Parathyroid adenoma (tissue), 2 donors: ENCODE data around the gene SATL1.
A peak's percentile ranks its signal among the peaks of the same experiment; 100 is the strongest.
"Not testable (repeated sequence)": the region's sequence is repeated elsewhere in the genome, so short reads cannot be mapped to it uniquely, and the experiment has no call there.

Experiments
- H2AFZ ChIP-seq: fragments of 300-600 bp; sonication (generic); one replicate; pipeline ENCODE4 v1.7.0; 2017; ENCODE audit warnings: antibody characterized with exemption, mild to moderate bottlenecking
- H3K27ac ChIP-seq: fragments of 300-600 bp; sonication (generic); one replicate; pipeline ENCODE4 v1.7.0; 2017
- H3K27me3 ChIP-seq: fragments of 300-600 bp; sonication (generic); one replicate; pipeline ENCODE4 v1.7.0; 2017; ENCODE audit warnings: low read length; ENCODE audit not compliant: control insufficient read depth, insufficient read depth
- H3K36me3 ChIP-seq: fragments of 300-600 bp; sonication (generic); one replicate; pipeline ENCODE4 v1.7.0; 2017; ENCODE audit warnings: low read length; ENCODE audit not compliant: control insufficient read depth, insufficient read depth
- H3K4me1 ChIP-seq: fragments of 300-600 bp; sonication (generic); one replicate; pipeline ENCODE4 v1.7.0; 2017; ENCODE audit warnings: control low read depth
- H3K4me2 ChIP-seq: fragments of 300-600 bp; sonication (generic); one replicate; pipeline ENCODE4 v1.7.0; 2017; ENCODE audit warnings: low read length
- H3K4me3 ChIP-seq: fragments of 300-600 bp; sonication (generic); one replicate; pipeline ENCODE4 v1.7.0; 2017; ENCODE audit warnings: low read depth, low read length
- H3K79me2 ChIP-seq: fragments of 300-600 bp; sonication (generic); one replicate; pipeline ENCODE4 v1.7.0; 2017; ENCODE audit warnings: control low read depth
- H3K9ac ChIP-seq: fragments of 300-600 bp; sonication (generic); one replicate; pipeline ENCODE4 v1.7.0; 2017; ENCODE audit warnings: mild to moderate bottlenecking
- H3K9me3 ChIP-seq: fragments of 300-600 bp; sonication (generic); one replicate; pipeline ENCODE4 v1.7.0; 2017; ENCODE audit warnings: low read length; ENCODE audit not compliant: control insufficient read depth
- CTCF ChIP-seq: fragments of 300-600 bp; sonication (generic); IDR thresholded peaks from one replicate; pipeline ENCODE4 v1.7.0; 2017; ENCODE audit warnings: antibody characterized with exemption, mild to moderate bottlenecking
- donor health status: primary hyperparathyroidism.

SATL1 gene

GRCh38 chrX:85243761-85244449 is at the start of gene SATL1, which contains the start of gene ZNF711:
TSS of gene SATL1 (minus strand) at chrX:85243779. CDS start at chrX:85108968, 134,811 bp downstream.
TSS of gene ZNF711 (plus strand) at chrX:85243991. CDS start at chrX:85247573, 3,582 bp downstream.
- Histone ChIP-seq H3K4me2 (peak within 1 kb of the TSS; percentile 73), H2AFZ (peak within 1 kb of the TSS; percentile 82), H3K9ac (no peak within 1 kb of the TSS), H3K27me3 (no peaks in the 10 kb centered on the region), H3K4me3 (peak within 1 kb of the TSS; percentile 59), H3K79me2 (no peaks in the 10 kb centered on the region), H3K9me3 (no peaks in the 10 kb centered on the region), H3K4me1 (no peaks in the 10 kb centered on the region), H3K36me3 (no peaks in the 10 kb centered on the region), H3K27ac (peak within 1 kb of the TSS; percentile 53)
- TF ChIP-seq CTCF: no peak

DNA sequence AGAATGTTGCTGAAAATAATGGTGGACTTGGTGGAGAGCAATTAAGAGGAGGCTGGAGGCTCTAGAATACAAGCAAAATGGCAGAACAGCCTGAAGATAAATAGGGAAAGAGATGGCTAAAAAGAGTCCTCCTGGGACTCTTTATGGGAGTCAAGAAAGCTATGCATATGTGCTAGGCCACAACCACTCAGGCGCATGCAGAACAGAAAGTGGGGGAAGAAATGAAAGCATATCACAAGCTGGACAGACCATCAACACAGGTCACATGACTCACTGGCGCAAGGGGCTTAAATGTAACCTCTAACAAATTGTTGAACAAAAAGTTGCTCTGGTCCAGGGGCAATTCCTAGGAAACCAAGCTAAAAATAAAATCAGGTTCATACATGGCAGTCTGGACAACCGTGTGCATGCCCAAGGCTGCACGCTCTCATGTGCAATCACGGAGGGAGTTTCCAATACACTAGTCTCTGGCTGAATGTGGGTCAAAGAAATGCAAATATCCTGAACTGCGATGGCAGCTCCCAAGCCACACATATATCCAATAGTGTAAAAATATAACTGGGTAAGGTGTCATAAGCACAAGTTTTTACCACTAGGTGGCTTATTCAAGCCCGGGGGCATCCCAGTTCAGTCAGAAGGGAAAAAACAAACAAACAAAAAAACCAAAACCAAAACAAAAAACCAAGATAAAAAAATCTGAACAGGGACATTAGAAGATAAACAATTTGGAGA is 45.6 kb upstream of the SATL1 start:
- Histone ChIP-seq H3K27me3 (no peaks in the 10 kb centered on the region), H3K27ac (no peak overlapping the region), H3K9me3 (no peaks in the 10 kb centered on the region), H3K4me3 (no peak overlapping the region), H3K4me2 (no peak overlapping the region), H3K79me2 (no peaks in the 10 kb centered on the region), H2AFZ (no peak overlapping the region), H3K36me3 (no peaks in the 10 kb centered on the region), H3K9ac (no peak overlapping the region), H3K4me1 (no peaks in the 10 kb centered on the region)
- no peak for TF ChIP-seq CTCF

GRCh38 chrX:85285286-85285685 is 41.7 kb upstream of the SATL1 start:
- not testable (repeated sequence) for H3K9ac ChIP-seq, H3K36me3 ChIP-seq, H2AFZ ChIP-seq, H3K27me3 ChIP-seq, H3K4me2 ChIP-seq, H3K9me3 ChIP-seq, H3K4me1 ChIP-seq, H3K4me3 ChIP-seq, H3K27ac ChIP-seq, H3K79me2 ChIP-seq

DNA sequence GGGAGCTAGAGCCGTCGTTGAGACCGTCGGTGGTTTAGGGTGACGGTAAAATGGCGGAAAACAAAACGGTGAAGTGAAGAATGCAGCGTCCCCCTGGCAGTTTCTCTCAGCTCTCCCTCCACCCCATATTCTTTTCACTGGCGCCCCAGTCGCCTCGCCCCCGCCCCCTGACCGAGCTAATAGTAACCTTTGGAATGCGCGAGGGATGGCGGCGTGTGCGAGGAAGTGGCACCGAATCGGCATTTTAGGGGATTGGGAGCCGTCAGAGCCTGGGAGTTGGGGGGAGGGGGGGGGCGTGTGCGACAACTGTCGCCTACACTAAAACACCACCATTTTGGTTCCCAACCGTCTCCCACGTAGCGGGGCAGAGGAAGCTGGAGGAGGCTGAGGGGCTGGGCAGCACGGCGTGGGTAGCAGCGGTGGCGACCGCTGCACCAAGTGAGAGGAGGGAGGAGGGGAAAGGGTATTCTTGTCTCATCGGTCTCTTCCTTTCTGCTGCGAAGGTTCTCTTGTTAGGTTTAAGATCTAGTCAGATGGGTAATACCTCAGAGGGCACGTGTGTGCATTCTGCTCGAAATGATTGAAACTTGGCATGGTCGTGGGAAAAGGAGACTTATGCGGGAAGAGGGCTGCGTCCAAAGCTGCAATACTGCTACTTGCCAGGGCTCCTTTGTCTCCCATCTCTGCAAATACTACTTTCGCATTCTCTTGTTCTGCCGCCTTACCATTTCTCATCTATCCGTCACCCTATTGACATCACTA is 1.1 kb upstream of the SATL1 start:
- TF ChIP-seq CTCF: no peak
- H3K4me2 ChIP-seq: peak overlapping the region; percentile 73
- peak overlapping the region; percentile 53 for H3K27ac ChIP-seq
- no peaks in the 10 kb centered on the region for H3K79me2 ChIP-seq
- H3K9me3 ChIP-seq: no peaks in the 10 kb centered on the region
- no peak overlapping the region for H3K9ac ChIP-seq
- no peaks in the 10 kb centered on the region for H3K27me3 ChIP-seq
- no peaks in the 10 kb centered on the region for H3K4me1 ChIP-seq
- H3K36me3 ChIP-seq: no peaks in the 10 kb centered on the region
- H2AFZ ChIP-seq: peak overlapping the region; percentile 82
- H3K4me3 ChIP-seq: peak overlapping the region; percentile 59

DNA sequence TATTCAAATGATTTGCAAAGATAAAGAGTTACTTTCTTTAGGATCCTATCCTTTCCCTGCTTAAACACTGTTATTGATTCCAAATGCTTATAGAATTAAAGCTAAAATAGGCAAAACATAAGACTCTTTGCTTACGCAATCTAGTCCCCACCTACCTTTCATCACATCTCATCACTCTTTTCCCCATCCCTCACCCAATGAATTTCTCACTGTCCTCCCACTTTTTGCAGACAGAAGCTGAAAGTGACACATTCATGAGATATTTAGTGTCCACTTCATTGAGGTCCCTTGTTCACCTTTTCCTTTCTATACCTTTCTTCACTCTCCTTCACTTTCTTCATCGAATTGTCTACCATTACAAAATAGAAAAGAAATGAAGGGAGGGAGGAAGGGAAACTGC is 424 bp downstream of the SATL1 start:
- H3K36me3 ChIP-seq: no peaks in the 10 kb centered on the region
- no peak overlapping the region for H3K9ac ChIP-seq
- H2AFZ ChIP-seq: peak overlapping the region; percentile 75
- H3K79me2 ChIP-seq: no peaks in the 10 kb centered on the region
- no peaks in the 10 kb centered on the region for H3K4me1 ChIP-seq
- no peak for TF ChIP-seq CTCF
- H3K27me3 ChIP-seq: no peaks in the 10 kb centered on the region
- H3K9me3 ChIP-seq: no peaks in the 10 kb centered on the region
- H3K27ac ChIP-seq: no peak overlapping the region
- H3K4me2 ChIP-seq: no peak overlapping the region
- H3K4me3 ChIP-seq: no peak overlapping the region
